HG03571 (cell line): ENCODE results near the gene KIF2A.
"Not testable (repeated sequence)": the region's sequence is repeated elsewhere in the genome, so short reads cannot be mapped to it uniquely, and the experiment has no call there.

Experiments used
- ATAC-seq: cut with Tn5 transposase; IDR thresholded peaks from one replicate; pipeline ENCODE4 v1.9.1; 2021; ENCODE audit not compliant: unreplicated experiment

The KIF2A gene

GRCh38 chr5:62289813-62290212 lies 16.2 kb upstream of the KIF2A start:
- no peak for ATAC-seq

- not testable (repeated sequence) for ATAC-seq
Observed at GRCh38 chr5:62291829-62292228, 14.2 kb upstream of the KIF2A start.

GRCh38 chr5:62296998-62297397 lies 9.0 kb upstream of the KIF2A start:
- no peak for ATAC-seq

- ATAC-seq, result no peak
Observed at GRCh38 chr5:62298118-62298517, 7.9 kb upstream of the KIF2A start.

- no peak for ATAC-seq
Observed at GRCh38 chr5:62299101-62299500, 6.9 kb upstream of the KIF2A start.

GRCh38 chr5:62299600-62299999 lies 6.4 kb upstream of the KIF2A start:
- no peak for ATAC-seq

GRCh38 chr5:62305358-62305714 lies 670 bp upstream of the KIF2A start:
- no peak for ATAC-seq

- ATAC-seq, result peak; percentile 35
Observed at GRCh38 chr5:62306323-62306895, 403 bp downstream of the KIF2A start.

GRCh38 chr5:62306896-62307689 lies 1.1 kb downstream of the KIF2A start:
- ATAC-seq, result no peak

- ATAC-seq, result no peak
Observed at GRCh38 chr5:62308439-62308838, 2.4 kb downstream of the KIF2A start.

GRCh38 chr5:62309107-62309506 lies 3.1 kb downstream of the KIF2A start:
- no peak for ATAC-seq

- no peak for ATAC-seq
Observed at GRCh38 chr5:62310426-62311143, 4.6 kb downstream of the KIF2A start.

GRCh38 chr5:62312036-62312435 lies 6.0 kb downstream of the KIF2A start:
- ATAC-seq, result no peak

- no peak for ATAC-seq
Observed at GRCh38 chr5:62312674-62313073, 6.7 kb downstream of the KIF2A start.

- no peak for ATAC-seq
Observed at GRCh38 chr5:62314213-62314830, 8.3 kb downstream of the KIF2A start.

GRCh38 chr5:62315376-62316175 lies 9.6 kb downstream of the KIF2A start:
- ATAC-seq, result no peak

GRCh38 chr5:62316176-62316502 lies 10.1 kb downstream of the KIF2A start:
- ATAC-seq, result no peak

GRCh38 chr5:62317810-62318209 lies 11.8 kb downstream of the KIF2A start:
- no peak for ATAC-seq

GRCh38 chr5:62322484-62322883 lies 16.5 kb downstream of the KIF2A start:
- no peak for ATAC-seq

- peak; percentile 61 for ATAC-seq
Observed at GRCh38 chr5:62326302-62326701, 20.3 kb downstream of the KIF2A start.

GRCh38 chr5:62326702-62327101 lies 20.7 kb downstream of the KIF2A start:
- ATAC-seq, result no peak
